Fibroblast of gingiva (primary cell): ENCODE measurements around the gene KRTAP5-8.
"Not testable (repeated sequence)": the region's sequence is repeated elsewhere in the genome, so short reads cannot be mapped to it uniquely, and the experiment has no call there.

ENCODE experiments used
- DNase-seq: peaks from one replicate; pipeline ENCODE4 v3.0.0-alpha.2; 2011; ENCODE audit warnings: low read depth

Gene KRTAP5-8

GRCh38 chr11:71507102-71507501 is 30.7 kb upstream of the KRTAP5-8 start:
- no peak for DNase-seq

- DNase-seq, result no peak
These were observed 19.0 kb upstream of the KRTAP5-8 start for GRCh38 chr11:71518506-71519471.

GRCh38 chr11:71519546-71519945 is 18.3 kb upstream of the KRTAP5-8 start:
- no peak for DNase-seq

- no peak for DNase-seq
These were observed 12.5 kb upstream of the KRTAP5-8 start for GRCh38 chr11:71525188-71525937.

- DNase-seq, result no peak
These were observed 11.8 kb upstream of the KRTAP5-8 start for GRCh38 chr11:71525938-71526495.

GRCh38 chr11:71526796-71527575 is 10.8 kb upstream of the KRTAP5-8 start, which contains the start of gene KRTAP5-7:
Gene KRTAP5-7, plus strand, starts transcription at chr11:71527267. Its CDS starts 34 bp downstream, at chr11:71527301.
- DNase-seq, result not testable (repeated sequence)

GRCh38 chr11:71527576-71528210 is 10.1 kb upstream of the KRTAP5-8 start:
- DNase-seq, result no peak

GRCh38 chr11:71530602-71531001 is 7.2 kb upstream of the KRTAP5-8 start:
- no peak for DNase-seq

- DNase-seq, result no peak
These were observed 5.7 kb upstream of the KRTAP5-8 start for GRCh38 chr11:71532036-71532610.

- not testable (repeated sequence) for DNase-seq
These were observed 2.9 kb upstream of the KRTAP5-8 start for GRCh38 chr11:71534711-71535608.

- no peak for DNase-seq
These were observed 2.0 kb upstream of the KRTAP5-8 start for GRCh38 chr11:71535825-71536224.

GRCh38 chr11:71537537-71537936 is 288 bp upstream of the KRTAP5-8 start:
- DNase-seq, result no peak

GRCh38 chr11:71538666-71538990 is 803 bp downstream of the KRTAP5-8 start:
- DNase-seq, result no peak

- no peak for DNase-seq
These were observed 1.2 kb downstream of the KRTAP5-8 start for GRCh38 chr11:71539017-71539416.

- DNase-seq, result not testable (repeated sequence)
These were observed 2.1 kb downstream of the KRTAP5-8 start for GRCh38 chr11:71539971-71540370.

GRCh38 chr11:71540521-71541304 is 2.9 kb downstream of the KRTAP5-8 start:
- not testable (repeated sequence) for DNase-seq

- no peak for DNase-seq
These were observed 4.6 kb downstream of the KRTAP5-8 start for GRCh38 chr11:71542382-71542781.

GRCh38 chr11:71542879-71543777 is 5.3 kb downstream of the KRTAP5-8 start:
- DNase-seq, result no peak
